Central memory CD4-positive, alpha-beta T cell (primary cell): ENCODE results near the gene CACNA1S.
A peak's percentile ranks its signal among the peaks of the same experiment; 100 is the strongest.

ENCODE experiments used
- DNase-seq: peaks from one replicate; pipeline ENCODE4 v3.0.0; 2022

The CACNA1S gene

GRCh38 chr1:201139756-201140155, 27.5 kb upstream of the CACNA1S start:
- no peak for DNase-seq

GRCh38 chr1:201139306-201139705, 27.1 kb upstream of the CACNA1S start:
- DNase-seq = no peak

GRCh38 chr1:201138311-201138840, 26.1 kb upstream of the CACNA1S start:
- DNase-seq = no peak

- no peak for DNase-seq
Measured at GRCh38 chr1:201137579-201138310, 25.5 kb upstream of the CACNA1S start.

DNA sequence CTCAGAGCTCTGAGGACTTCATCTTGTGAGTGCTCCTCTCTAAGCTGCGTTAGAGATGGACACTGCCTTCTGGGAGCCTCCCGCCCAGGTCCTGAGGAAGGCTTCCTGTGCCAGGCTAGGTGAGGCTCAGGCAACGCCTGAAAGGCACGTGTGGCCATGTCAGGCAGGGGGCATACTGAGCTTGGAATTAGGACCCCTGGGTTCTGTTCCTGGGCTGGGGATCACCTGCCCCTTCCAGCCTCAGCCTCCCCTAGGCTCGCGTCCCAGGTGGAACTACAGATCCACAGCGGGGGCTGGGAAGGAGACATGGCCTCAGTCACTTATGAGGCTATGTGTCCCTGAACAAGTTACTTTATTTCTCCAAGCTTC, 24.8 kb upstream of the CACNA1S start:
- DNase-seq = no peak

- no peak for DNase-seq
Measured at GRCh38 chr1:201136355-201137023, 24.3 kb upstream of the CACNA1S start.

DNA sequence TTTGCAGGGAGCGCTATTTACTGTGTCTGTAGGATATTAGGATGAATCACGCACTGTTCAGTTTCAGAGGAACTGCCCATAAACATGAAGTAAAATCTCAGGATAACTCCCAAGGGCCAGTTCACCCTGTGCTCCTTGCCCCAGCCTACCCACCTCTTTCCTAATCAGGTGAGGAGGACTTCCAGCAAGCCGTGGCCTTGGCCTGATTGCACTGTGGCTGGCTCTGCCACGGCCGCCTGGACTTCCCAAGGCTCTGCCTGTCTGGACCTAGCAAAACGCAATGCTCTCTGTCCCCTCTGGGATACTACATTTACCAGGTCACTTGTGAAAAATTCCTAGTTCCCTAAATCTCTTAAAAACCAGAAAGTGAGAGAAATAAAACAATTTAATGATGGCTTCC, 22.2 kb upstream of the CACNA1S start:
- no peak for DNase-seq

DNA sequence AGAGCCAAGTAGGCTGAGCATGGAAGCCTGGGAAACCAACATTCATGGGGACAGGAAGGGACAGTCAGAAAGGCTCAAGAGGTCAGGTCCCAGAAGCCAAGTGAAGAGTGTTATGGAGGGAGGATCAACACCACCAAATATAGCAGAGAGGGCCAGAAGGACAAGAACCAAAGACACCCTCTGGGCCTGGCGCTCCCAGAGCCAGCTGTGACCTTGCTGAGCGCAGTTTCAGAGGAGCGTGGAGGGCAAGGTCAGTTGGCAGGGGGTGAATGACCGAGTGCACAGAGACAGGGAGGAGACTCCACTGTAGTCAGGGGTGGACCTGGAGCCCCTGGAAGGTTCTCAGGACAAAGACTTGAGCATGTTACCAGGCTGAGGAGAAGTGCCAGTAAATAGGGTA, 19.2 kb upstream of the CACNA1S start:
- no peak for DNase-seq

DNA sequence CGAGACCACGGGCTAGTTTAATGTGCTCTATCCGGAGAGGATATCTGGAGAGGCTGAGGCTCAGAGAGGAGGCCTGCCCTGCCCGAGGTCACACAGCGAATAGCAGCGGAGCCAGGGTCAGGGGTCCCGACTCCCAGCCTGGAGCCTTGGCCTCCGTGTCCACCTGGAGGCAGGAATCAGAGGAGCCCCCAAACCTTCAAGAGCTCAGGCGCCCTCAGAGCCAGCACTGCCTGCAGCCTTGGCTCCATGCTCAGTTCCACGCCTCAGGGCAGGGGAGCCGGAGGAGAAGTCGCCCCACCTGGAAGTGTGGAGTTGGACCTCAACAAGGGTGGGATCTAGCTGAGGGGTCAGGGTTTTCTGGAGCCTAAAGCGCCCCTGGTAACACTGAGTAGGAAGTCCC, 16.7 kb upstream of the CACNA1S start:
- no peak for DNase-seq

GRCh38 chr1:201128476-201128875, 16.2 kb upstream of the CACNA1S start:
- no peak for DNase-seq

DNA sequence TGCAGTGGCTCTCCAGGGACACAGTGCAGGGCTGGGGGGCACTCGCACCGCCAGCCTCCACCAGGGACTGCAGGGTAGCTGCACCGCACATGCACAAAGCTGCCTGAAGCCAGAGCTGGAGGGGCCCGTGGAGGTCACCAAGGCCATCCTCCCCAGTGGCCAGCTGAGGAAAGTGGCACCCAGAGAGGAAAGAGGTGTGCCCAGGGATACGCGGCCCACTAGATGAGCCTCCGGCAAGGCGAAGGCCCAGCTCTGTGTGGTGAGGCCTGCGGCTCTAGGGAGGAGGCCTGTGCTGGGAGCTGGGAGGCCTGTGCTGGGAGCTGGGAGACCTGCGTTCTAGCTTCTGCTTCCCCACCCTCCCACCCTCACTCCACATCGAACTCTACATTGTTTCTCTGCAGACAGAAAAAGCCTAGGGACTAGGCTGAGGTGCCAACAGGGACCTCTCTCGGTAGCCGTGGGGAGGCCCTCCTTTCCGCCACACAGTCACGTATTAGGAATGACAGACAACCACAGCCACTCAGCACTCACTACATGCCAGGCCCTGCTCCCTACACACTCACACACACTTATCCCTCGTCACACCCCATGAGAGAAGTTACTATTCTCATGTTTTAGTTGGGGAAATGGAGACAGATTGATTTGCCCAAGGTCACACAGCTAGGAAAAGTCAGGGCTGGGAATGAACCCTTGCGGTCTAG, 15.7 kb upstream of the CACNA1S start:
- DNase-seq = no peak

DNA sequence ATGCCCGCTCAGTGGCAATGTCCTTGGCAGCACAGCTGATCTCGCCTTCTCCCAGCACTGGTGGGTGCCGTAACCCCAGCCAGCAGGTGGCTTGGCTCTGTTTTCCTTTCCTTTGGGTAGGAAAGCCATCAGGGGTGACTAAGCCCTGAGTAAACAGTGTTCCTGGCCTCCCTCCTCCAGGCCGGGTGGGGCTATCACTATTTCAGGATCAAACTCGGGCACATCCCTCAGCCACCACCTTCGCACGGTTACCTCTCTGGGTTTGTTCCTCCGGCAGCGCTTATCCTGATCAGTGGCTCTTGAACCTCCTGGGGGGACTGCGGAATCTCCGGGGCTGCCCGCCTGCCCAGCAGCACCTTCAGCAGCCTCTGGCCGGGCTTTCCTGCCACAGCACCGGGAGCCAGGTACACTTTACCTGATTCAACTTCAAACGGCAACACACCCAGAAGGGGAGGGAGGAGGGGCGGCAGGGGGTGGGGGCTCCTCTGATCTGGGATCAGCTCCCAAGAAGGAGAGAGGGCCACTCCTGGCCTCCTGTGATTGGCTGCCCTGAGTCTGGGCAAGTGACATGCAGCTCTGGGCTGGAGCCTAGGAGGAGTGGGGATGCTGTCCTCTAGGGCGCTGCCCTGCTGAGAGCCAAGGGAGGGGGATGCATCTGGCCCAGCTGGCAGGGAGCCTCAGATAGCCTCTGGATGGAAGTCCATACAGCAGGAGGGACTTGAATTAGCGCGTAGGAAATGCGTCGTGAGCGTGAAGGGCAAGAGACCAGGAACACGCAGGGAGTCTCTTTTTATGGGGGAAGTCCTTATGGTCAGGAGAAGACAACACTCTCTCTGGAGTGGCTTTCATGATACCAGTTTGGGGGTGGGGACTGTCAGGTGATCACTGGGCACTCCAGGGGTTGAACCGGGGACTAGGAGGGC, 14.9 kb upstream of the CACNA1S start, which contains the start of gene ASCL5:
Gene ASCL5, minus strand, starts transcription at position 353 of the 923 bp plus-strand sequence. CDS start 11,812 bp downstream, outside the sequence.
- no peak for DNase-seq

DNA sequence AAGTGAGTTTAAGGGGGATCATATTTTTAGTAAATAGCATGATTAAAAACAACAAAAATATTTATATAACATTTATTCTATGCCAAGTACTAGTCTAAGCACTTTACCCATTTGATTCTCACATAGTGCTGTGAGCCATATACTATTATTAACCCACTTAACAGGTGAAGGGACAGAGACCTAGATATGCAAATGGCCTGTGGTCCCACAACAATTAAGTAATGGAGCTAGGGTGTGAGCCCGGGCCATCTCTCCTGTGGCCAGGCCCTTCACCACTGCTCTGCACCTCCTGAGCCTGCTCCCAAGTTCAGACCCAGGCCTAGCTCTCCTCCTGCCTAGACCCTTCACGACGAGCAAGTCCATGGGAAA, 14.2 kb upstream of the CACNA1S start:
- DNase-seq = no peak

DNA sequence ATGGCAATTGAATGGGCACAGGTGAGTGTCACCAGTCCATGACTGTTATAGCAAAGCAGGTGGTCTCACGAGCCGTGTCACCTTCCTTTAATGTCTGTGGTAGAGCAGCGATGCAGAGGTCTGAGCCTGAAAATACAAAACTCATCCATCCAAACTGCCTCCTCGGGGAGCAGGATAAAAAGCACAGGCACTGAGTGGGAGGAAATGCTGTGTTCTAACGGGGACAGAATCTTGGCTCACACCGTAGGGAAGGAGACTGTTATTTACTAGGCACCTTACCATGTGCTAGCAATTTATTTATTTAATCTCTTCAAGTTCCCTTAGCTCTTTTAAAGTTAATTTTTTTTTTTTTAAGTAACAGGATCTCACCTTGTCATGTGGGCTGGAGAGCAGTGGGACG, 13.6 kb upstream of the CACNA1S start:
- DNase-seq = no peak

- DNase-seq = no peak
Measured at GRCh38 chr1:201125019-201125418, 12.8 kb upstream of the CACNA1S start.

DNA sequence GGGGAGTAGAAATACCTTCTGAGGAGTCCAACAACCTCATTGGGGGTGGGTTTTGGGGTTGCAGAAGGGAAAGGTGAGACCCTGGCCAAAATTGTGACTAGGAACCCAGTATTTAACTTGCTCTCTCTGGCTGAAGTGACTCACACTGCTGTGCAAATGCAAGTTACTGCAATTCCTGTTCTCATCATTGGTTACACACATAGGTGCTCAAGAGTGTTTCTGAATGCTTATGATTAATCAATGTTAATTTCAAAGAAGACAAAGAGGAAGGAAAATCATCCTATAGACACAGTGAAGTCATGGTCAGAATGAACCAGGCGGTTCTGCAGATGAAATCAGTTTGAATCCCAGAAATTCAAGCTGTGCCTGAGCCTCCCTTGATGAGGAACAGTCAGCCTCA, 11.6 kb upstream of the CACNA1S start:
- no peak for DNase-seq

GRCh38 chr1:201122321-201122957, 10.2 kb upstream of the CACNA1S start:
- DNase-seq = no peak

- peak; percentile 35 for DNase-seq
Measured at GRCh38 chr1:201119206-201120197, 7.3 kb upstream of the CACNA1S start.

DNA sequence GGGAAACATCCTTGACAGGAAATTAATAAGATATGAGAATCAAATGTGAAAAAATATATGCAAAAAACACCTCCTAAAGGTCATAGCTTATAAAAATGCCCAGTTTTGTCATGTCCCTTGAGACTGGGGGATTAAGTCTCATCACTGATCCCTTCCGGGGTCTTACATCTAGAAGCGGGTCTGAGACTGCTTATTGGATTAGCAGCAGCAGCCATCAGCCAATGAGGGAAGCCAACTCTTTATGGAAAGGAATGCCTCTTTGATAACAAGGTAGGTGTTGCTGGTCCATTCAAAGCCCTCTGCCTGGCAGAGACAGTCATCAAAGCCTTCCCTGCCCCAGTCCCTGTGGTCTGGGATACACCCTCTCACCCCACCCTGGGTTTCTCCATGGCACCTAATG, 3.9 kb upstream of the CACNA1S start:
- DNase-seq = no peak

- DNase-seq = no peak
Measured at GRCh38 chr1:201115390-201115937, 3.2 kb upstream of the CACNA1S start.
